ENCODE results near the gene SEMA6B.
"Not testable (repeated sequence)": the region's sequence is repeated elsewhere in the genome, so short reads cannot be mapped to it uniquely, and the experiment has no call there.

The SEMA6B gene, protein sequence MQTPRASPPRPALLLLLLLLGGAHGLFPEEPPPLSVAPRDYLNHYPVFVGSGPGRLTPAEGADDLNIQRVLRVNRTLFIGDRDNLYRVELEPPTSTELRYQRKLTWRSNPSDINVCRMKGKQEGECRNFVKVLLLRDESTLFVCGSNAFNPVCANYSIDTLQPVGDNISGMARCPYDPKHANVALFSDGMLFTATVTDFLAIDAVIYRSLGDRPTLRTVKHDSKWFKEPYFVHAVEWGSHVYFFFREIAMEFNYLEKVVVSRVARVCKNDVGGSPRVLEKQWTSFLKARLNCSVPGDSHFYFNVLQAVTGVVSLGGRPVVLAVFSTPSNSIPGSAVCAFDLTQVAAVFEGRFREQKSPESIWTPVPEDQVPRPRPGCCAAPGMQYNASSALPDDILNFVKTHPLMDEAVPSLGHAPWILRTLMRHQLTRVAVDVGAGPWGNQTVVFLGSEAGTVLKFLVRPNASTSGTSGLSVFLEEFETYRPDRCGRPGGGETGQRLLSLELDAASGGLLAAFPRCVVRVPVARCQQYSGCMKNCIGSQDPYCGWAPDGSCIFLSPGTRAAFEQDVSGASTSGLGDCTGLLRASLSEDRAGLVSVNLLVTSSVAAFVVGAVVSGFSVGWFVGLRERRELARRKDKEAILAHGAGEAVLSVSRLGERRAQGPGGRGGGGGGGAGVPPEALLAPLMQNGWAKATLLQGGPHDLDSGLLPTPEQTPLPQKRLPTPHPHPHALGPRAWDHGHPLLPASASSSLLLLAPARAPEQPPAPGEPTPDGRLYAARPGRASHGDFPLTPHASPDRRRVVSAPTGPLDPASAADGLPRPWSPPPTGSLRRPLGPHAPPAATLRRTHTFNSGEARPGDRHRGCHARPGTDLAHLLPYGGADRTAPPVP

DNA sequence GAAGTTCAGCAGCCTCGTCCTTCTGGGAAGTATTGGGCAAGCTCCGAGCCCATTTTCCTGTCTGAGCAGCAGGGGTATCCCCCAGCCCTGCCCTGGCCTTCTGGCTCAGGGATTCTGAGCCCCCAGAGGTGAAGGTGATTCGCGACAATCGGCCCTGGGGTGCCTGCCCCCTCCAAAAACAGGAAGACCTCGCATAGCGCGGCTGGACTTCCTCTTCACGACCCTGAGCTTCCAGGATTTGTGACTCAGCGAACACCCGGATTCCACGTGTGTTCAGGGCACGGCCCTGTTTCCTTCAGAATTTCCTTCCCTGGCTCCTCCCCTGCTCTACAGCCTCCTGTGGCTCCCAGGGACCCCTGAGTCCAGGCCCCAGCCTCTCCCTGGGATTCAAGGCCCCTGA is at the start of gene SEMA6B:
SEMA6B (minus strand) TSS at position 116 of the 400 bp plus-strand sequence. CDS start 1,227 bp downstream, outside the sequence.
- DNase-seq = no peak

DNA sequence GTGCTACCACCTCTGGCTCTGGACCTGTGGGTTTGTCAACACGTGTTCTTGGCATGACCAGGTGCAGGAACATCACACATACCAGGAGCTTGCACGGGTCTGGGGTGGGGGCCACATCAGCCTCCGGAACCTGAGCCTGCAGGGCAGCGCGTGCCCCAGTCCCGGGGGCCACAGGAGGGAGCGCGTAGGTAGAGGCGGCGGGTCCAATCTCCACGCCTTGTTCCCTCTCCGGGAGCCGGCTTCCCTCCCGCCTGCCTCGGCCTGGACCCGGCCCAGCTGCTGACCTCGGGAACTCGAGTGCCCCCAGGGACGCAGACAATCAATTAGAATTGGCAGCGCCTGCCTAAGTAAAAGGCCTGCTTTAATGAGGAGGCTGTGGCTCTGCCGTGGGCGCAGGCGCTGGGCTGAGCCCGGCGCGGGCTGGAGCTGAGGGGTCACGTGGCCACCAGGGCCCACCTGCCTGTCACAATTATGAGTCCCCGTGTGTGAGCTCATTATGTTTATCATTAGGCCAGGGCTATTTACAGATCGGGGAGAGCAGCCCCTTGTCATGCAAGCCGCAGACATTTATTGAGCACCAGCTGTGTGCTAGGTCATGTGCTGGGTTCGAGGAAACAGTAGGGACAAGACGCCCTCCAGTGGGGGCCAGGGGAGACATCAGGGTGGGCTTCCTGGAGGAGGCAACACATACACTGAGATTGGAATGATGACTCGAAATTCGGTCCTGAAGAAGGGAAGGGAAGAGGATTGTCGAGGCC is 47.6 kb upstream of the SEMA6B start:
- peak; percentile 92 for DNase-seq

DNA sequence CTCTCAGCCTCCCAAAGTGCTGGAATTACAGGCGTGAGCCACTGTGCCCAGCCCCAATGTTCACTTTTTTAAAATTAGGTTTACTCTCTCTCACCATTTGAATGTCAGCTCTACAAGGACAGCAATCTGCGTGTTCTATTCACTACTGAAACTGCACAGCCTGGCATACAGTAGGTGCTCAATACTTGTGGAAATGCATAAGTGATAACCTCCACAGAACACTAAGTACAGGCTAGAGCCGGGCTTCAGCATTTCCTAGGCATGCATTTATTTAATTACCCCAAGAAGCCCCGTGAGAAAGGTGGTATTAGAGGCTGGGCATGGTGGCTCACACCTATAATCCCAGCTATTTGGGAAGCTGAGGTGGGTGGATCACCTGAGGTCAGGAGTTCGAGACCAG is 46.7 kb upstream of the SEMA6B start:
- no peak for DNase-seq

DNA sequence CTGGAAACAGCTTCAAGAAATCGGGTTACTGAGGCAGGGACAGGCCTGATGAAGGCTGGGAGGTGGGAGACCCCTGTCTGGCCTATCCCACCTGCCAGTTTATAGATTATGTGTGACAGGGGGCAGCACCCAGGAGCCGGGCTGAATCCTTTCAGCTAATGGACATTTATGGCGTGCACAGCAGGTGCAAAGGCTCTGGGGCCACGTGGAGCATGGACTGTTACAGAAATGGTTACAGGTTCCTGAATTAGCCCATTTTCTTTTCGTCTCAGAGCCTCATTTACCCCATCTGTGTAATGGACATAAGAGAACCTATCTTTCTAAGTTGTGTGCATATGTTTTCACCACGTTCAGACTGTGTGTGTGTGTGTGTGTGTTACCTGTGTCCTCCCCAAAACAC is 45.4 kb upstream of the SEMA6B start:
- no peak for DNase-seq

DNA sequence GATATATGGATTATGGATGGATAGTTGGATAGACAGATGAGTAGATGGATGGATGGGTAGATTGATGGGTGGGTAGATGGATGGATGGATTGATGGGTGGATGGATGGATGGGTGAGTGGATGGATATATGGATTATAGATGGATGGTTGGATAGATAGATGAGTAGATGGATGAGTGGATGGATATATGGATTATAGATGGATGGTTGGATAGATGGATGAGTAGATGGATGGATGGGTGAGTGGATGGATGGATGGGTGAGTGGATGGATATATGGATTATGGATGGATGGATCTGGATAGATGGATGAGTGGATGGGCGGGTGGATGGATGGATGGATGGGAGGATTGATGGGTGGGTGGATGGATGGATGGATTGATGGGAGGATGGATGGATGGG is 43.4 kb upstream of the SEMA6B start:
- DNase-seq = no peak

DNA sequence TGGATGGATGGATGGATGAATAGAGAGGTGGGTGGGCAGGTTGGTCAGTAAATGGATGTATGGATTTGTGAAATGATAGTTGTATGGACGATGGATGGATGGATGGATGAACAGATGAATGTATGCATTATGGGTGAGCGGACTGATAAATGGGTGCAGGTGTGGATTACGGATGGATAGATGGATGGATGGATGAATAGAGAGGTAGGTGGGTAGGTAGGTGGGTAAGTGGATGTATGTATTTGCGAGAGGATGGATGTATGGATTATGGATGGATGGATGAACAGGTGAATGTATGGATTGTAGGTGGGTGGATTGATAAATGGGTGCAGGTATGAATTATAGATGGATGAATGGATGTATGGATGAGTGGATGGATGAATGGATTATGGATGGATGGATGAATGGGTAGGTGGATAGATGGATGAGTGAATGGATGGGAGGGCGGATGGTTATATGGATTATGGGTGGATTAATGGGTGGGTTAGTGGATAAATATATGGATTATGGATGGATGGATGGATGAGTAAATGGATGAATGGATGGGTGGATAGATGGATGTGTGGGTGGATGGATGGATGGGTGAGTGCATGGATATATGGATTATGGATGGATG is 42.8 kb upstream of the SEMA6B start:
- no peak for DNase-seq

DNA sequence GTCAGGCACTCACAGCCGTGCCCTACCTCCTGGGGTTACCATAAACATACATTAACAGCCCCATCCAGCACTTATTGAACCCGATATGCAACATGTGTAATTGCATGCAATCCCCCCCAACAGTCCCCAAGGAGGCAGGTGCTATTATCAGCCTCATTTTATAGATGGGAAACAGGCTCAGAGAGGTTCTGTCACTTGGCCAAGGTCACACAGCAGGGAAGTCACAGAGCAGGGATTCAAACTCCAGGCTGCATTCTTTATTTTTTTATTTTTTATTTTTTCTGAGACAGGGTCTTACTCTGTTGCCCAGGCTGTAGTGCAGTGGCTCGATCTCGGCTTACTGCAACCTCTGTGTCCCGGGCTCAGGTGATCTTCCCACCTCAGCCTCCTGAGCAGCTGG is 41.4 kb upstream of the SEMA6B start:
- DNase-seq = no peak

DNA sequence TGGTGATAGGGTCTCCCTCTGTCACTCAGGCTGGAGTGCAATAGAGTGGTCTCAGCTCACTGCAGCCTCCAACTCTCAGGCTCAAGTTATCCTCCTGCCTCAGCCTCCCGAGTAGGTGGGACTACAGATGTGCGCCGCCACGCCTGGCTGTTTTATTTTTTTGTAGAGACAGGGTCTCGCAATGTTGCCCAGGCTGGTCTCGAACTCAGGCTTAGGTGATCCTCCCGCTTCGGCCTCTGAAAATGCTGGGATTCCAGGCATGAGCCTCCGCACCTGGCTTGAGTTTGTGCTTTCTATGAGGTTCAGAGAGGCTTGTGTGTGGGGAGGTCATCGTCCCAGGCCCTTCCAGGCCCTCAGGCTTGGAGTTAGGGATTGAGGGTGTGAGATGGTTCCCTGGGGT is 40.6 kb upstream of the SEMA6B start:
- DNase-seq = no peak

DNA sequence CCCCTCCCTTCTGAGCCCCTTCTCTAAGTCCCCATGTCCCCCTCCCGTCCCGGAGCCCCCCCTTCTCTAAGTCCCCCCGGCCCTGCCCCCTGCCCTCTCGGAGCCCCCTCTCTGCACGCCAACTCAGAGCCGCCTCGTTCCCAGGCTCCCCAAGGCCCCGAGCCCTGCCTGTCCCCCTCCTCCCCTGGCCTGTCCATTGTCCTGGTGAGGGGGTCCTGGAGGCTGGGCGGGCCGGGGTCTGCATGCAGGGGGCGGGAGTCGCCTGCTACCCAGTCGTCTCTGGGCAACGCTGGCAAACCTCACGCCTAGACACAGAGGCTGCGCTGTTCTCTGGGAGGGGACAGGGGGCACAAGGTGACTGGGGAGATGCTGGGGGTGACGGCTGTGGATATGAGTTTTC is 39.2 kb upstream of the SEMA6B start:
- DNase-seq = no peak

DNA sequence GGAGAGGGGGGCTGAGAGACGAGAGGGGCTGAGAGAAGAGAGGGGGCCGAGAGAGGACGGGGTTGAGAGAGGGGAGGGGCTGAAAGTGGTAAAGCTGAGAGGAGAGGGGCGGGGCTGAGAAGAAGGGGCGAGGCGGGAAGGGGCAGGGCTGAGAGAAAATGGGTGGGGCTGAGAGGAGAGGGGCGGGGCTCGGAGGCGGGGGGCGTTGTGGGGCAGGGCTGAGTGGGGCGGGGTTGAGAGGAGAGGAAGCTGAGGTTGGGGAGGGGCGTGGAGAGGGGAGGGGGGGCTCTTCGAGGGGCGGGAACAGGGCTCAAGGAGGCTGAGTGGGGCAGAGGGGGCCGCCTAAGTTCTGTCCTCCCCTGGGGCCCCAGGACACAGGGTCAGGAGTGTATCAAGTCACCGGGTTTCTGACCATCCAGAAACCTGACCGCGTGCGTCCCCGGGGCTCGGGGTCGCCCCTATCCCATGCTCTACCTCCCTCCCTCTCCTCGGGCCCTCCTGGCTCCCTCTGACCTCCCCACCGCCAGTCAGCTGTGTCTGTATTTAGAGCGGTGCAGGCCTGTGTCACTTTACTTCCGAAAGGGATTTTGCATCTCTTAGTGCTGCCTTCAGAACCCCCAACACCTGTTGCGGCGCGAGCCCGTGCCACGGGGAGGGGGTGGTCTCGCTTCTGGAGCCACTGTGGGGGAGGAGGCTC is 38.6 kb upstream of the SEMA6B start:
- no peak for DNase-seq

DNA sequence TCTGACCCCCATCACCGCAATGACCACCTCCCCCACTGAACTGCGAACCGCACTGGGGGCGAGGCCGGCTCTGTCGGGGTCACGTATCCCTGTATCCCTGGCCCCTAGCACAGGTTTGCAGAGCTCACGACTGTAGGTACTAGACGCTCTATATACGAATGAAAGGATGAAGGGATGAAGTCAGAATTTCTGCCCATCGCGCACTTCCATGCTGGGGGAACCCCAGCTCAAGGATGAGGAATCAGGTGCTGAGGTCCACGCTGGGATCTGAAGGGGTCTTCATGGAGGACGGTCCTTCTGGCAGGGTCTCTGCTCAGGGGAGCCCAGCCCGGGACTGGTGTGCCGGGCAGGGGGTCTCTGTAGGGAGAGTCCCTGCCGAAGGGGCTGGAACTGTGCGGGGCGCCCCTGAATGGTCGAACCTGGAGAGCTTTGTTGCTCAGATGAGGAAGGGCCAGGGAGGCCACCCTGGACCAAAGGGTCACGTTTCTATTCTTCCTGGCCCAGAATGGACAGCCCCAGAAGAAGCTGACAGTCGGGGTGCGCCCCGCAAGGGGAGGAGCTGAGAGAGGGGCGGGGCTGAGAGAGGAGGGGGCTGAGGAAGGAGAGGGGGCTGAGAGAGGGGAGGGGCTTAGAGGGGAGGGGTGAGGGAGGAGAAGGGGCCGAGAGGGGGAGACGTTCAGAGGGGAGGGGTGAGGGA is 37.9 kb upstream of the SEMA6B start:
- no peak for DNase-seq

DNA sequence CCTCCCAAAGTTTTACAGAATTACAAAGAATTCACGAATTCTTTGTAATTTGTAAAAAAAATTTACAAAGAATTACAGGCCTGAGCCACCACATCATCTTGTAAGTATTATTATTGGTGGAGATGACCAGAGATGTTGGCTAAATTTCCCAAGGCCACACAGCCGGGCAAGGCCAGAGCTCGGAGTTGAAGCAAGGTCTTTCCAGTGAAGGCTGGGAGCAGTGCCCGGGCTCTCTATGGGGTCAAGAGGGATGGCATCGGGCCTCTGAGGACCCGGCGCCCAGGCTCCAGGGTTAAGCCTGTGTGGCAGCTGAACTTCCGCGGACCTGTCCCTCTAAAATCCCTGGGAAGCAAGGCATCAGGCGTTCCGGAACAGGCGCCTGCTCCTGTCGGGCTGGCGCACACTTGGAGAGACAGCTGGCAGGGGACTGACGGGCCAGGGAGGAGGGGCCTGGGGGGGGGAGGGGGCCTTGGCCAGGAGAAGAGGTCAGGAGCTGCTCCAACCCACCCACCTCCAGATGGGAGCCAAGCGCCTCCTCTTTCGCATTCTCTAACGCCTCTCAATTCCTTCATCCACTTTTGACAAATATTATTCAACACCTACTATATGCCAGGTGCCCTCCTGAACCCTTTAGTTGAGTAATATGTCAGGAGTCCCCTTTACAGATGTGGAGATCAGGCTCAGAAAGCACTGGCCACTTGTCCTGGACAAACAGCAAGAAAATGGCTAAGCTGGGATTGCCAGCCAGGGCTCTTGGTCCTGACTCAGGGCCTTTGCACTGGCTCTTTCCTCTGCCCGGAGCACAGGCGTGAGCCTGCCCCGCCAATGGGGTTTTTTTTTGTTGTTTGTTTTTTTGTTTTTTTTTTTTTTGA is 36.8 kb upstream of the SEMA6B start:
- no peak for DNase-seq

DNA sequence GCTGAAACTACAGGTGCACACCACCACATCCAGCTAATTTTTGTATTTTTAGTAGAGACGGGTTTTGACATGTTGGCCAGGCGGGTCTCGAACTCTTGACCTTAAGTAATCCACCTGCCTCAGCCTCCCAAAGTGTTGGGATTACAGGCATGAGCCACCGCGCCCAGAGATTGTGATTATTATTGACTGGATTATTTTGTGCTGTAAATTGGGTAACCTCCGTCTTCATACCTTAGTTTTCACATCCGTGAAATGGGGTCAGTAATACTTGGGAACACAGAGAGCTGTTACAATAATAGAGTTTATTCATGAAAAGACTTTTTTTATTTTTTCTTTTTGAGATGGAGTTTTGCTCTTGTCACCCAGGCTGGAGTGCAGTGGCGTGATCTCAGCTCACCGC is 35.7 kb upstream of the SEMA6B start:
- DNase-seq = not testable (repeated sequence)

DNA sequence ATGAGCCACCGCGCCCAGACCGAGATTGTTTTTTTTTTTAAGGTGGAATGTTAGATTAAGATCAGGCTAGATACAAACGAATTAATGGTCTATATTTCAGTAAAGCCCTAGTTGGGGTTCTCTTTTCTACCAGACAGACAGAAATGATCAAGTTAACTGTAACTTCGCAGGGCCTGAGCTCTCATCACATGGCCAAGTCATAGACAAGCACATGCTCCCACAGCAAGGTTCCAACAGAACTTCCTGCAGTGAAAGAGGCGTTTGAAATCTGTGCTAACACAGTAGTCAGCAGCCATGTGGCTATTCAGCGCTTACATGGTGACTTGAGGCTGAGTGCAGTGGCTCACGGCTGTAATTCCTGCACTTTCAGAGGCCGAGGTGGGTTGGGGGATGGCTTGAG is 34.7 kb upstream of the SEMA6B start:
- no peak for DNase-seq

DNA sequence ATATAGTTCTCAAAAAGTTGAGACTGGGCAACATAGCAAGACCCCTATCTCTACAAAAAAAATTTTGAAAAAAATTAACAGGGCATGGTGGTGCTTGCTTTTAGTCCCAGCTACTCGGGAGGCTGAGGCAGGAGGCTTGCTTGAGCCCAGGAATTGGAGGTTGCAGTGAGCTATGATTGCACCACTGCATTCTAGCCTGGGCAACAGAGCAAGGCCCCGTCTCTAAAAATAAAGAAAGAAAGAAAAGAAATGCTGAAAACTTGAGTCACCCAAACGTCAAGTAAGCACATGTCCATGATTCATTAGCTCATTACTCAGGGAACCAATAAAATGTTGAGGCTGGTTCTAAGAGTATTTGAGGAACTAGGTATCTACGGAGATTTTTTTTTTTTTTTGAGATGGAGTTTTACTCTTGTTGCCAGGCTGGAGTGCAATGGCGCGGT is 33.9 kb upstream of the SEMA6B start:
- no peak for DNase-seq

DNA sequence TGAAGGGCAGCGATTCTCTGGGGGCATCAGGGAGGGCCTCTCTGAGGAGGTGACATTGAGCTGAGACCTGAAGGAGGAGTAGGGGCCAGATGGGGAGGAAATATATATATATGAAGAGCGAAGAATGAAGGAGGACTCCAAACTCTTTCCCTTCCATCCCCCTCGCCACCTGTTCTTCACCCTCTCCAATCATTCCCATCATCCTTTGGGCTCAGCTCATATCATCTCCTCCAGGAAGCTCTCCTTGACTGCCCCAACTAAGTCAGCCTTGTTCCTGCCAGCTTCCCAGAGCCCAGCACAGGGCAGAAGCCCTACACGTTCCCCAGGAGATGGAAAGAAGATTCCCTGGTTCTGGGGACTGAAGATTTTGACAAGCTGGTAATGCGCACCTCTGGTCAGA is 33.0 kb upstream of the SEMA6B start:
- DNase-seq = no peak

DNA sequence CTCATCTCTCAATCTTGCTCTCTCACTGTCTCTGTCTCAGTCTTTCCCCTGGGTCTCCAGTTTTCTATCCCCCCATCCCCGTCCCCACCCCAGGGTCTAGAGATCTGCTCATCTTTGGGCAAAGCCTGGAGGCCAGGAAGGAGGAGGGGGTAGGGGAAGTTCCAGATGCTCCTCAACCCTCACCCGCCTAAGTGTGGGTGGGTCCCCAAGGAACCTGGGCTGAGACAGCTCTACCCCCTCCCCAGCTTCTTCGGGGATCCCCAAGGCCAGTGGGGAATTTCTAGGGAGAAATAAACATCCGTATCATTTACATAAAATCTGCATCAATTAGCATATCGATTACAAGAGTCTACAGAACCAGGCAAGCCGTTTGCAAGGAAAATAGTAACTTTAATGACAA is 31.8 kb upstream of the SEMA6B start:
- DNase-seq = no peak

DNA sequence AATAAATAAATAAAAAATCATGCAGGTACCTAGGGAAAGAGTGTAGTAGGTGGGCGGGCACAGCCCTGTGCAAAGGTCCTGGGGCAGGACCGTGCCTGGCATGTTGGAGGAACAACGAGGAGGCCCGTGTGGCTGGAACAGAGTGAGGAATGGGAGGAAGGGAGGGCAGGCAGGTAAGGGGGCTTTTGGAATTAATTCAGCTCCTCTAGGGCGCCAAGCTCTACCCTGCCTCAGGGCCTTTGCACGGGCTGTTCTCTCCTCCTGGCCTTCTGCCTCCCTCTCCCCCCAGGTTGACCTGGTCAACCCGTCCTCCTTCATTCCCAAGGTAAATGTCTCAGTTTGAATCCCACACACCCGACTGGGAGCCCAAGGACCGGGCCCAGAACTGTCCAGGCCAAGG is 31.1 kb upstream of the SEMA6B start:
- no peak for DNase-seq

DNA sequence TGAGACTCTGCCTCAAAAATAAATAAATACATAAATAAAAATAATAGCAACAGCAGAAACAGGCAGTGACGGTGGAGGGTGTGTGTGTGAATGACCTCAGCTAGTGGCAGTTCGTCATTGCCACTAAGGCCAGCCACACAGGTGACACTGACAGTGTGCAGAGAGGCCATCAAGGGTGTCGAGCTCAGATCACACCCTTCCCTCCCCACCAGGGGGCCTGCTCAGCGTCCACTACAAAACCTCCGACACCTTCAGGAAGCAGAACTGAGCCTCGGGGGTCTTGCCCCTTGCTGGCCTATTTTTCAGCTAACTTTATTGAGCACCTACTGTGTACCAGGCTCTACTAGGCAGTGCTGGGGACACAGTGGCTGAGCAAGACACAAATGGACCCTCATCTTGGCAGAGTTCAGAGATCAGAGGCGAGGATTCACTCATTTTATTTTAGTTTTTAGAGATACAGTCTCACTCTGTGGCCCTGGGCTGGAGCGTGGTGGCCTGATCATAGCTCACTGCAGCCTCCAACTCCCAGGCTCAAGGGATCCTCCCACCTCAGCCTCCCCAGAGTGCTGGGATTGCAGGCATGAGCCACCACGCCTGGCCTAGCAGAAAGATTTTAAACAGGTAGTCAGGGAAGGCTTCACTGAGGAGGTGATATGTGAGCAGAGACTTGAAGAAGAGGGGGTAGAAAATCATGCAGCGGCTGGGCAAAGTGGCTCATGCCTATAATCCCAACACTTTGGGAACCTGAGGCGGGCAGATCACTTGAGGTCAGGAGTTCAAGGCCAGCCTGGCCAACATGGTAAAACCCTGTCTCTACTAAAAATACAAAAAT is 30.3 kb upstream of the SEMA6B start:
- no peak for DNase-seq

Data from retina (tissue), 1 donor.